HEK293 (cell line): ENCODE results near the gene BSCL2.

ENCODE experiments used
- CTCF ChIA-PET: fragments of 350-600 bp; formaldehyde crosslinking; extraction: SDS; loops from one replicate; lab custom pipeline; 2021; ENCODE audit warnings: antibody characterized with exemption; lab: Yijun Ruan, JAX
- POLR2A ChIA-PET: fragments of 300-600 bp; formaldehyde crosslinking; extraction: SDS; loops from one replicate; lab custom pipeline; 2020; ENCODE audit warnings: antibody characterized with exemption, inconsistent platforms; lab: Yijun Ruan, JAX
- H3K27ac ChIP-seq: fragments of 200-500 bp; sonication (Bioruptor generic); 2 replicates; pipeline ENCODE4 v1.5.1; 2014; ENCODE audit warnings: low read depth, low read length, control low read depth, inconsistent platforms; ENCODE audit errors: extremely low read depth
- H3K36me3 ChIP-seq, 2 experiments: fragments of 200-500 bp in 1 of 2; sonication (Bioruptor generic) in 1 of 2; 1 replicate in 1 of 2; 2 replicates in 1 of 2; pipeline ENCODE4 v1.5.1; 2014 to 2017; ENCODE audit warnings: inconsistent platforms in 2 of 2, low read length in 2 of 2; ENCODE audit not compliant: control insufficient read depth in 2 of 2, insufficient read depth in 1 of 2
- H3K4me1 ChIP-seq: fragments of 200-500 bp; sonication (Bioruptor generic); 2 replicates; pipeline ENCODE4 v1.5.1; 2014; ENCODE audit warnings: mild to moderate bottlenecking, low read length, inconsistent platforms; ENCODE audit not compliant: control insufficient read depth, insufficient read depth
- H3K4me3 ChIP-seq: 2 replicates; pipeline ENCODE4 v1.5.1; 2011; ENCODE audit warnings: low read depth, mild to moderate bottlenecking, control low read depth, low read length, moderate library complexity
- H3K9me3 ChIP-seq: fragments of 200-500 bp; sonication (Bioruptor generic); 2 replicates; pipeline ENCODE4 v1.5.1; 2014; ENCODE audit warnings: low read depth, low read length, inconsistent platforms; ENCODE audit not compliant: control insufficient read depth, insufficient read depth
- GLI4 ChIP-seq: fragments of 450-650 bp; formaldehyde crosslinking; IDR thresholded peaks from 2 replicates; pipeline ENCODE4 v1.5.1; 2016; ENCODE audit warnings: missing biosample characterization, missing genetic modification characterization
- HOXA7 ChIP-seq: sonication (generic); formaldehyde crosslinking; IDR thresholded peaks from 2 replicates; pipeline ENCODE4 v1.8.1; 2022; ENCODE audit warnings: missing genetic modification reagents, borderline replicate concordance
- HOXC10 ChIP-seq: sonication (generic); formaldehyde crosslinking; IDR thresholded peaks from 2 replicates; pipeline ENCODE4 v1.8.1; 2023; ENCODE audit warnings: mild to moderate bottlenecking, missing genetic modification reagents
- IKZF3 ChIP-seq: fragments of 450-650 bp; IDR thresholded peaks from 2 replicates; pipeline ENCODE4 v1.5.0; 2018; ENCODE audit warnings: missing biosample characterization, mild to moderate bottlenecking, missing genetic modification characterization, moderate library complexity
- KLF10 ChIP-seq: fragments of 450-650 bp; IDR thresholded peaks from 2 replicates; pipeline ENCODE4 v1.5.1; 2018; ENCODE audit warnings: missing biosample characterization, mild to moderate bottlenecking, missing genetic modification characterization
- KLF9 ChIP-seq: fragments of 450-650 bp; formaldehyde crosslinking; IDR thresholded peaks from 2 replicates; pipeline ENCODE4 v1.5.1; 2016; ENCODE audit warnings: missing biosample characterization, missing genetic modification characterization, low read depth
- OSR2 ChIP-seq: fragments of 450-650 bp; formaldehyde crosslinking; IDR thresholded peaks from 2 replicates; pipeline ENCODE4 v1.5.1; 2016; ENCODE audit warnings: missing biosample characterization, missing genetic modification characterization
- PATZ1 ChIP-seq: fragments of 450-650 bp; formaldehyde crosslinking; IDR thresholded peaks from 2 replicates; pipeline ENCODE4 v1.5.1; 2016; ENCODE audit warnings: missing biosample characterization, missing genetic modification characterization
- PRDM1 ChIP-seq: fragments of 450-650 bp; formaldehyde crosslinking; IDR thresholded peaks from 2 replicates; pipeline ENCODE4; 2016; ENCODE audit warnings: missing biosample characterization, missing genetic modification characterization
- REPIN1 ChIP-seq: fragments of 450-650 bp; formaldehyde crosslinking; IDR thresholded peaks from 2 replicates; pipeline ENCODE4 v1.5.1; 2017; ENCODE audit warnings: missing biosample characterization, missing genetic modification characterization, low read depth
- REST ChIP-seq: fragments of 450-650 bp; formaldehyde crosslinking; IDR thresholded peaks from 2 replicates; pipeline ENCODE4 v1.5.1; 2016; ENCODE audit warnings: missing biosample characterization, missing genetic modification characterization
- SALL2 ChIP-seq: fragments of 450-650 bp; formaldehyde crosslinking; IDR thresholded peaks from 2 replicates; pipeline ENCODE4 v1.5.0; 2017; ENCODE audit warnings: missing biosample characterization, mild to moderate bottlenecking, missing genetic modification characterization, borderline replicate concordance
- ZNF157 ChIP-seq: fragments of 450-650 bp; formaldehyde crosslinking; IDR thresholded peaks from 2 replicates; pipeline ENCODE4 v1.5.1; 2016; ENCODE audit warnings: missing biosample characterization, missing genetic modification characterization
- ZNF202 ChIP-seq: fragments of 450-650 bp; formaldehyde crosslinking; IDR thresholded peaks from 2 replicates; pipeline ENCODE4 v1.5.1; 2016; ENCODE audit warnings: missing biosample characterization, missing genetic modification characterization, borderline replicate concordance
- ZNF211 ChIP-seq: fragments of 450-650 bp; formaldehyde crosslinking; IDR thresholded peaks from 2 replicates; pipeline ENCODE4 v1.5.1; 2016; ENCODE audit warnings: low read depth, missing biosample characterization, missing genetic modification characterization
- ZNF239 ChIP-seq: fragments of 450-650 bp; formaldehyde crosslinking; IDR thresholded peaks from 2 replicates; pipeline ENCODE4 v1.5.1; 2016; ENCODE audit warnings: missing biosample characterization, missing genetic modification characterization
- ZNF24 ChIP-seq: fragments of 450-650 bp; formaldehyde crosslinking; IDR thresholded peaks from 2 replicates; pipeline ENCODE4 v1.5.1; 2016; ENCODE audit warnings: missing biosample characterization, missing genetic modification characterization
- ZNF341 ChIP-seq: fragments of 450-650 bp; formaldehyde crosslinking; IDR thresholded peaks from 2 replicates; pipeline ENCODE4; 2016; ENCODE audit warnings: low read depth, missing biosample characterization, missing genetic modification characterization
- ZNF549 ChIP-seq: fragments of 450-650 bp; IDR thresholded peaks from 2 replicates; pipeline ENCODE4 v1.5.1; 2018; ENCODE audit warnings: missing biosample characterization, missing genetic modification characterization, mild to moderate bottlenecking, inconsistent platforms, moderate library complexity
- ZNF561 ChIP-seq: fragments of 450-650 bp; IDR thresholded peaks from 2 replicates; pipeline ENCODE4 v1.5.1; 2018; ENCODE audit warnings: missing biosample characterization, missing genetic modification characterization, borderline replicate concordance
- ZNF571 ChIP-seq: fragments of 450-650 bp; formaldehyde crosslinking; IDR thresholded peaks from 2 replicates; pipeline ENCODE4 v1.5.0; 2017; ENCODE audit warnings: missing biosample characterization, missing genetic modification characterization
- ZNF596 ChIP-seq: fragments of 450-650 bp; IDR thresholded peaks from 2 replicates; pipeline ENCODE4 v1.5.0; 2018; ENCODE audit warnings: missing biosample characterization, mild to moderate bottlenecking, missing genetic modification characterization, moderate library complexity
- ZNF629 ChIP-seq: fragments of 450-650 bp; formaldehyde crosslinking; IDR thresholded peaks from 2 replicates; pipeline ENCODE4 v1.5.1; 2017; ENCODE audit warnings: missing biosample characterization, missing genetic modification characterization
- ZNF654 ChIP-seq: fragments of 450-650 bp; formaldehyde crosslinking; IDR thresholded peaks from 2 replicates; pipeline ENCODE4 v1.5.1; 2016; ENCODE audit warnings: low read depth, missing biosample characterization, missing genetic modification characterization
- ZNF677 ChIP-seq: fragments of 450-650 bp; IDR thresholded peaks from 2 replicates; pipeline ENCODE4 v1.5.0; 2018; ENCODE audit warnings: missing biosample characterization, mild to moderate bottlenecking, missing genetic modification characterization, moderate library complexity
- ZNF785 ChIP-seq: fragments of 450-650 bp; formaldehyde crosslinking; IDR thresholded peaks from 2 replicates; pipeline ENCODE4 v1.5.1; 2016; ENCODE audit warnings: missing biosample characterization, missing genetic modification characterization
- TF ChIP-seq, protein P1 (sequence below): fragments of 450-650 bp; formaldehyde crosslinking; IDR thresholded peaks from 2 replicates; pipeline ENCODE4 v1.5.1; 2016; ENCODE audit warnings: missing biosample characterization, missing genetic modification characterization
- TF ChIP-seq, protein P2 (sequence below): fragments of 450-650 bp; formaldehyde crosslinking; IDR thresholded peaks from 2 replicates; pipeline ENCODE4 v1.5.1; 2016; ENCODE audit warnings: missing biosample characterization, missing genetic modification characterization
- TF ChIP-seq, protein P3 (sequence below): fragments of 450-650 bp; formaldehyde crosslinking; IDR thresholded peaks from 2 replicates; pipeline ENCODE4 v1.5.1; 2017; ENCODE audit warnings: missing biosample characterization, missing genetic modification characterization

Gene BSCL2

GRCh38 chr11:62694455-62695167, 12.6 kb downstream of the BSCL2 start:
- H3K36me3 ChIP-seq, result peaks cover 16 to 69% of the 10 kb centered on the region in 2 experiments; a peak in 2 of 3 replicates
- no peaks in the 10 kb centered on the region for H3K4me1 ChIP-seq
- no peaks in the 10 kb centered on the region for H3K9me3 ChIP-seq
- H3K4me3 ChIP-seq, result no peak overlapping the region
- ChIA-PET CTCF (interaction anchor here (0.5 to 6.8 kb wide), 25 partner anchors 9 to 300 kb away, joined by 3 to 46 read pairs (median 3); partner anchors contain the start of genes C11orf98, CSKMT, LBHD1 and TUT1), POLR2A (interaction anchor here (0.6 to 1.7 kb wide), 8 partner anchors 12 to 103 kb away, joined by 3 to 12 read pairs (median 4); partner anchors contain the start of genes C11orf98, CSKMT, HNRNPUL2 and TUT1)
- H3K27ac ChIP-seq, result no peak overlapping the region
- TF ChIP-seq ZNF157 (tag by site-specific recombination) (no peak), KLF9 (tag by site-specific recombination) (no peak), HOXC10 (CRISPR knock-in tag) (no peak), ZNF561 (peak; percentile 59; the same call in 1 of the 2 replicates), ZNF629 (tag by site-specific recombination) (no peak), ZNF549 (tag by site-specific recombination) (no peak), ZNF654 (tag by site-specific recombination) (peak; percentile 48), OSR2 (tag by site-specific recombination) (no peak), KLF10 (tag by site-specific recombination) (no peak), SALL2 (tag by site-specific recombination) (no peak), IKZF3 (tag by site-specific recombination) (no peak), REST (no peak), PATZ1 (peak; percentile 25; the same call in 1 of the 2 replicates), ZNF24 (tag by site-specific recombination) (no peak), PRDM1 (tag by site-specific recombination) (no peak), REPIN1 (tag by site-specific recombination) (no peak), ZNF341 (tag by site-specific recombination) (no peak), ZNF677 (no peak), ZNF596 (tag by site-specific recombination) (no peak), ZNF211 (tag by site-specific recombination) (no peak), GLI4 (tag by site-specific recombination) (no peak), HOXA7 (CRISPR knock-in tag) (no peak), ZNF239 (no peak), ZNF785 (tag by site-specific recombination) (no peak), ZNF571 (tag by site-specific recombination) (no peak), ZNF202 (no peak)
- TF ChIP-seq, protein P1, sequence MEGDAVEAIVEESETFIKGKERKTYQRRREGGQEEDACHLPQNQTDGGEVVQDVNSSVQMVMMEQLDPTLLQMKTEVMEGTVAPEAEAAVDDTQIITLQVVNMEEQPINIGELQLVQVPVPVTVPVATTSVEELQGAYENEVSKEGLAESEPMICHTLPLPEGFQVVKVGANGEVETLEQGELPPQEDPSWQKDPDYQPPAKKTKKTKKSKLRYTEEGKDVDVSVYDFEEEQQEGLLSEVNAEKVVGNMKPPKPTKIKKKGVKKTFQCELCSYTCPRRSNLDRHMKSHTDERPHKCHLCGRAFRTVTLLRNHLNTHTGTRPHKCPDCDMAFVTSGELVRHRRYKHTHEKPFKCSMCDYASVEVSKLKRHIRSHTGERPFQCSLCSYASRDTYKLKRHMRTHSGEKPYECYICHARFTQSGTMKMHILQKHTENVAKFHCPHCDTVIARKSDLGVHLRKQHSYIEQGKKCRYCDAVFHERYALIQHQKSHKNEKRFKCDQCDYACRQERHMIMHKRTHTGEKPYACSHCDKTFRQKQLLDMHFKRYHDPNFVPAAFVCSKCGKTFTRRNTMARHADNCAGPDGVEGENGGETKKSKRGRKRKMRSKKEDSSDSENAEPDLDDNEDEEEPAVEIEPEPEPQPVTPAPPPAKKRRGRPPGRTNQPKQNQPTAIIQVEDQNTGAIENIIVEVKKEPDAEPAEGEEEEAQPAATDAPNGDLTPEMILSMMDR (tag by site-specific recombination), result peak; percentile 11; the same call in 1 of the 2 replicates
- TF ChIP-seq, protein P2, sequence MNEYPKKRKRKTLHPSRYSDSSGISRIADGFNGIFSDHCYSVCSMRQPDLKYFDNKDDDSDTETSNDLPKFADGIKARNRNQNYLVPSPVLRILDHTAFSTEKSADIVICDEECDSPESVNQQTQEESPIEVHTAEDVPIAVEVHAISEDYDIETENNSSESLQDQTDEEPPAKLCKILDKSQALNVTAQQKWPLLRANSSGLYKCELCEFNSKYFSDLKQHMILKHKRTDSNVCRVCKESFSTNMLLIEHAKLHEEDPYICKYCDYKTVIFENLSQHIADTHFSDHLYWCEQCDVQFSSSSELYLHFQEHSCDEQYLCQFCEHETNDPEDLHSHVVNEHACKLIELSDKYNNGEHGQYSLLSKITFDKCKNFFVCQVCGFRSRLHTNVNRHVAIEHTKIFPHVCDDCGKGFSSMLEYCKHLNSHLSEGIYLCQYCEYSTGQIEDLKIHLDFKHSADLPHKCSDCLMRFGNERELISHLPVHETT (tag by site-specific recombination), result no peak
- TF ChIP-seq, protein P3, sequence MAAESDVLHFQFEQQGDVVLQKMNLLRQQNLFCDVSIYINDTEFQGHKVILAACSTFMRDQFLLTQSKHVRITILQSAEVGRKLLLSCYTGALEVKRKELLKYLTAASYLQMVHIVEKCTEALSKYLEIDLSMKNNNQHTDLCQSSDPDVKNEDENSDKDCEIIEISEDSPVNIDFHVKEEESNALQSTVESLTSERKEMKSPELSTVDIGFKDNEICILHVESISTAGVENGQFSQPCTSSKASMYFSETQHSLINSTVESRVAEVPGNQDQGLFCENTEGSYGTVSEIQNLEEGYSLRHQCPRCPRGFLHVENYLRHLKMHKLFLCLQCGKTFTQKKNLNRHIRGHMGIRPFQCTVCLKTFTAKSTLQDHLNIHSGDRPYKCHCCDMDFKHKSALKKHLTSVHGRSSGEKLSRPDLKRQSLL, result no peak
